Uterus (tissue), 2 donors: ENCODE results near the gene SPEF2.

Experiments used
- POLR2A ChIP-seq, 2 donors: fragments of 450-650 bp; IDR thresholded peaks; one replicate each; pipeline ENCODE4 v1.6.1; 2016; ENCODE audit warnings: antibody characterized with exemption in 2 of 2, mild to moderate bottlenecking in 1 of 2, moderate library complexity in 1 of 2
- TF ChIP-seq, protein P1 (sequence below), 4 experiments: fragments of 200-600 bp in 2 of 4; fragments of 450-650 bp in 2 of 4; sonication (generic) in 2 of 4; IDR thresholded peaks; one replicate each; pipeline ENCODE4 v1.5.1; 2016 to 2019; ENCODE audit warnings: antibody characterized with exemption in 4 of 4, mild to moderate bottlenecking in 2 of 4, moderate library complexity in 1 of 4

DNA sequence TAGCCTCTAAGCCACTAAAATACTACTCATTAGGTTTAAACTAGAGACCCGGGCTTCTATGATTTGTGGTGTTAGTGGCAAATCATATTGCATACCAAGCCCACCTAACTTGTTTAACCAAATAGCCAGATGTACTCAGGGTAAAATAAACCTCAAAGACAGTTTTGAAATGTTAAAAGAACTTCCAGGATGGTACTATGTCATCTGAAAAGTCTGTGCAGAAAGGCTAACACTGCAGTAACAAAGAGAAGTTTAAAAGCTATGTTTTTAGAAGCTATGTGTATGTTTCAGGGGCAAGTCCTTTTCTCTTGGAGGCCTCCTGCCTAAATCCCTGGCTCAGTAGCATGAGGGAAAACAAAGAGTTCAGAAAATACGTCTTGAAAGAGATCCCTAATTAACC lies 154.2 kb downstream of the SPEF2 start:
- TF ChIP-seq, protein P1, sequence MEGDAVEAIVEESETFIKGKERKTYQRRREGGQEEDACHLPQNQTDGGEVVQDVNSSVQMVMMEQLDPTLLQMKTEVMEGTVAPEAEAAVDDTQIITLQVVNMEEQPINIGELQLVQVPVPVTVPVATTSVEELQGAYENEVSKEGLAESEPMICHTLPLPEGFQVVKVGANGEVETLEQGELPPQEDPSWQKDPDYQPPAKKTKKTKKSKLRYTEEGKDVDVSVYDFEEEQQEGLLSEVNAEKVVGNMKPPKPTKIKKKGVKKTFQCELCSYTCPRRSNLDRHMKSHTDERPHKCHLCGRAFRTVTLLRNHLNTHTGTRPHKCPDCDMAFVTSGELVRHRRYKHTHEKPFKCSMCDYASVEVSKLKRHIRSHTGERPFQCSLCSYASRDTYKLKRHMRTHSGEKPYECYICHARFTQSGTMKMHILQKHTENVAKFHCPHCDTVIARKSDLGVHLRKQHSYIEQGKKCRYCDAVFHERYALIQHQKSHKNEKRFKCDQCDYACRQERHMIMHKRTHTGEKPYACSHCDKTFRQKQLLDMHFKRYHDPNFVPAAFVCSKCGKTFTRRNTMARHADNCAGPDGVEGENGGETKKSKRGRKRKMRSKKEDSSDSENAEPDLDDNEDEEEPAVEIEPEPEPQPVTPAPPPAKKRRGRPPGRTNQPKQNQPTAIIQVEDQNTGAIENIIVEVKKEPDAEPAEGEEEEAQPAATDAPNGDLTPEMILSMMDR (IDR thresholded peaks at IDR 0.05): no peak
- TF ChIP-seq POLR2A (IDR thresholded peaks at IDR 0.05): no peak
